ENCODE measurements around the gene ARMC9. TPM values are rescaled to one million over a fixed set of nuclear protein-coding genes. Genes with fewer than 3 reads are reported as not detected.

ARMC9 gene
- total and polyA plus RNA-seq, 2 donors from 2014 or later = 7.3 to 18.2 TPM

DNA sequence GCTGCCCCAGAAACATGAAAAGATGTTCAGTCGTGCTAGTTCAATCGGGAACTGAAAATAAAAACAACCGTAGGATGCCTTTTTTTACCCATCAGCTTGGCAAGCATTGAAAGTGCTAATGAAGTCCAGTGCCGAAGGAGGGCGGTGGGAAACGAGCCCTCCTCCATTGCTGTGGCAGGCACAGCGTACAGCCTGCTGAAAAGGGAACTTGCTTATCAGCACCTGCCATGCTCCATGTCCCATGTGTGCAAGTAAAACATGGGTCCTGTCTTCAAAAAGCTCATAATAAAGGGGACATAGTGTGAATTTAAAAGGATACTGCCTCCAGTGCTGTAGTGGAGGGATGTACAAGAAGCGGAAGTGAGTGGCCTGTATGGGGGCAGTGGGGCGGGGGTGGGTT, 82.4 kb downstream of the ARMC9 start:
- Histone ChIP-seq H3K27ac (ENCODE audit: low read depth in 2 of 2, low read length in 2 of 2) (no peak overlapping the region), H3K4me3 (ENCODE audit: low read length in 3 of 3) (no peak overlapping the region), H3K9ac (ENCODE audit: low read length in 3 of 3) (no peak overlapping the region), H3K27me3 (ENCODE audit: control insufficient read depth, insufficient read depth, low read length) (no peaks in the 10 kb centered on the region), H3K36me3 (ENCODE audit: control insufficient read depth in 2 of 3, insufficient read depth in 3 of 3, low read length in 3 of 3) (peaks cover 3 to 21% (median 3%) of the 10 kb centered on the region in 3 donors), H3K9me3 (ENCODE audit: control insufficient read depth in 2 of 3, insufficient read depth in 1 of 3, low read length in 3 of 3) (no peaks in the 10 kb centered on the region), H3K4me1 (ENCODE audit: control insufficient read depth in 2 of 3, insufficient read depth in 2 of 3, low read depth in 1 of 3, low read length in 3 of 3) (no peaks in the 10 kb centered on the region)
- TF ChIP-seq, protein P1, sequence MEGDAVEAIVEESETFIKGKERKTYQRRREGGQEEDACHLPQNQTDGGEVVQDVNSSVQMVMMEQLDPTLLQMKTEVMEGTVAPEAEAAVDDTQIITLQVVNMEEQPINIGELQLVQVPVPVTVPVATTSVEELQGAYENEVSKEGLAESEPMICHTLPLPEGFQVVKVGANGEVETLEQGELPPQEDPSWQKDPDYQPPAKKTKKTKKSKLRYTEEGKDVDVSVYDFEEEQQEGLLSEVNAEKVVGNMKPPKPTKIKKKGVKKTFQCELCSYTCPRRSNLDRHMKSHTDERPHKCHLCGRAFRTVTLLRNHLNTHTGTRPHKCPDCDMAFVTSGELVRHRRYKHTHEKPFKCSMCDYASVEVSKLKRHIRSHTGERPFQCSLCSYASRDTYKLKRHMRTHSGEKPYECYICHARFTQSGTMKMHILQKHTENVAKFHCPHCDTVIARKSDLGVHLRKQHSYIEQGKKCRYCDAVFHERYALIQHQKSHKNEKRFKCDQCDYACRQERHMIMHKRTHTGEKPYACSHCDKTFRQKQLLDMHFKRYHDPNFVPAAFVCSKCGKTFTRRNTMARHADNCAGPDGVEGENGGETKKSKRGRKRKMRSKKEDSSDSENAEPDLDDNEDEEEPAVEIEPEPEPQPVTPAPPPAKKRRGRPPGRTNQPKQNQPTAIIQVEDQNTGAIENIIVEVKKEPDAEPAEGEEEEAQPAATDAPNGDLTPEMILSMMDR (IDR thresholded peaks at IDR 0.05; ENCODE audit: borderline replicate concordance, extremely low read depth, insufficient read depth) = no peak
- FAIRE-seq (no peak), DNase-seq (no peak)
- intact Hi-C loops (cut with DNase I) = no loop called here

DNA sequence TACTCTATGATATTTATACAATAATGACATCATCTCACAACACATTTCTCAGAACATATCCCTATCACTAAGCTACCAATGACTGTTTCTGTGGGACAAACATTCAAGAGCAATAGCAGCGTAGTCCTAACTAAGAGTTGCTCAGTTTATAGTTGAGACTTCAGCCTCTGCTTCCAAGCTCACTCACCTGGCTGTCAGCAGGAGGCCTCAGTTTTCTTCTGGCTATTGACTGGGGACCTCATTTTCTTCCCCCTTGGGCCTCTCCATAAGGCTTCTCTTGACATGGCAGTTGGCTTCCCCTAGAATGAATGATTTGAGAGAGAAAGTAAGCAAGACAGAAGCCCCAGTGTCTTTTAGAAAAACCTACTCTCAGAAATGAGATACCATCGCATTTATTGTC, 85.9 kb downstream of the ARMC9 start:
- H3K27me3 ChIP-seq (ENCODE audit: control insufficient read depth, insufficient read depth, low read length) = no peaks in the 10 kb centered on the region
- no peak for DNase-seq
- peaks cover 0 to 16% (median 2%) of the 10 kb centered on the region in 3 donors for H3K36me3 ChIP-seq (ENCODE audit: control insufficient read depth in 2 of 3, insufficient read depth in 3 of 3, low read length in 3 of 3)
- TF ChIP-seq, protein P1 (IDR thresholded peaks at IDR 0.05; ENCODE audit: borderline replicate concordance, extremely low read depth, insufficient read depth) = no peak
- no peak overlapping the region for H3K4me3 ChIP-seq (ENCODE audit: low read length in 3 of 3)
- H3K27ac ChIP-seq (ENCODE audit: low read depth in 2 of 2, low read length in 2 of 2) = no peak overlapping the region
- H3K4me1 ChIP-seq (ENCODE audit: control insufficient read depth in 2 of 3, insufficient read depth in 2 of 3, low read depth in 1 of 3, low read length in 3 of 3) = no peaks in the 10 kb centered on the region
- FAIRE-seq = no peak
- no peak overlapping the region for H3K9ac ChIP-seq (ENCODE audit: low read length in 3 of 3)
- no peaks in the 10 kb centered on the region for H3K9me3 ChIP-seq (ENCODE audit: control insufficient read depth in 2 of 3, insufficient read depth in 1 of 3, low read length in 3 of 3)
- intact Hi-C loops (cut with DNase I) = no loop called here

DNA sequence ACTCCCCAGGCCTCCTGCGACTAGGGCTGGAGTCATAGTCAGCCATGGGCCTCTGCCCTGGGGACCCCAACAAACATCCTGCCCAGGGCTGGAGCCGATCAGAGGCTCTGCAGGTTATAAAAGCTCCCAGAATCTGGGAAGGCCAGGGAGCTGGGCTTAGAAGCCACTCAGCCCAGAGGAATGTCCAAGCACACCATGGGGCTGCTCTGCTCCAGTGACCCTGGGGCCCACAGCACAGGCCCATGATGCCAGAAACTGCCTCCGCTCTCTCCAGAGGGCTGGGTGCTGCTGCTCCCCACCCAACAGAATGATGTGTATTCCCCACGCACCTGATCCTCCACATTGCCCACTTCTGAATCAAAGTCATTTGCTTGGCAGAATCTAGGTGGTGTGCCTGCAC, 88.5 kb downstream of the ARMC9 start:
- H3K9ac ChIP-seq (ENCODE audit: low read length in 3 of 3) = no peak overlapping the region
- intact Hi-C loops (cut with DNase I) = no loop called here
- no peak overlapping the region for H3K27ac ChIP-seq (ENCODE audit: low read depth in 2 of 2, low read length in 2 of 2)
- H3K4me3 ChIP-seq (ENCODE audit: low read length in 3 of 3) = no peak overlapping the region
- TF ChIP-seq, protein P1 (IDR thresholded peaks at IDR 0.05; ENCODE audit: borderline replicate concordance, extremely low read depth, insufficient read depth) = no peak
- H3K27me3 ChIP-seq (ENCODE audit: control insufficient read depth, insufficient read depth, low read length) = no peaks in the 10 kb centered on the region
- H3K9me3 ChIP-seq (ENCODE audit: control insufficient read depth in 2 of 3, insufficient read depth in 1 of 3, low read length in 3 of 3) = no peaks in the 10 kb centered on the region
- DNase-seq (no peak), FAIRE-seq (no peak)
- H3K4me1 ChIP-seq (ENCODE audit: control insufficient read depth in 2 of 3, insufficient read depth in 2 of 3, low read depth in 1 of 3, low read length in 3 of 3) = no peaks in the 10 kb centered on the region
- peaks cover 0 to 7% (median 2%) of the 10 kb centered on the region in 3 donors for H3K36me3 ChIP-seq (ENCODE audit: control insufficient read depth in 2 of 3, insufficient read depth in 3 of 3, low read length in 3 of 3)

DNA sequence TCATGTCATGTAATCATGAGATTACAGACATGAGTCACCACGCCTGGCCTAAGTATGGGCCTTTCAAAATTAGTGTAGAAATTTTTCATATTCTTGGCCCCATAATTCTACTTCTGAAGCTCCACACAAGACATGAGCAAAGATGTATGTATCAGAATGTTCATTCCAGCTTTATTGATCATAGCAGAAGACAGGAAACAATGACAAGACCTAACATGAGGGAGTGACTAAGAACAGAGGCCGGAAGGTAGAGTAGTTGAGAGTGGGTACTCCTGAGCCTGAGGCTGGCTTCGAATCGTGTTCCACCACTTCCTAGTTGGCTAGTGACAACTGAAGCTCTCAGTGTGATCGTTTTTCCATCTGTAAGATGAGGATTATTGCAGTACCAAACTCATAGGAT, 89.3 kb downstream of the ARMC9 start:
- DNase-seq (no peak), FAIRE-seq (no peak)
- intact Hi-C loops (cut with DNase I) = no loop called here
- H3K36me3 ChIP-seq (ENCODE audit: control insufficient read depth in 2 of 3, insufficient read depth in 3 of 3, low read length in 3 of 3) = peaks cover 0 to 4% (median 2%) of the 10 kb centered on the region in 3 donors
- TF ChIP-seq, protein P1 (IDR thresholded peaks at IDR 0.05; ENCODE audit: borderline replicate concordance, extremely low read depth, insufficient read depth) = no peak
- H3K27ac ChIP-seq (ENCODE audit: low read depth in 2 of 2, low read length in 2 of 2) = no peak overlapping the region
- no peak overlapping the region for H3K4me3 ChIP-seq (ENCODE audit: low read length in 3 of 3)
- no peaks in the 10 kb centered on the region for H3K27me3 ChIP-seq (ENCODE audit: control insufficient read depth, insufficient read depth, low read length)
- H3K9ac ChIP-seq (ENCODE audit: low read length in 3 of 3) = no peak overlapping the region
- H3K9me3 ChIP-seq (ENCODE audit: control insufficient read depth in 2 of 3, insufficient read depth in 1 of 3, low read length in 3 of 3) = no peaks in the 10 kb centered on the region
- H3K4me1 ChIP-seq (ENCODE audit: control insufficient read depth in 2 of 3, insufficient read depth in 2 of 3, low read depth in 1 of 3, low read length in 3 of 3) = no peaks in the 10 kb centered on the region
